Kasumi-1 (cell line): ENCODE measurements around the gene SLC36A2.

Experiments
- DNase-seq, 2 experiments: peaks; one replicate each; lab custom pipeline; 2025; lab: John Stamatoyannopoulos, UW

SLC36A2 gene

DNA sequence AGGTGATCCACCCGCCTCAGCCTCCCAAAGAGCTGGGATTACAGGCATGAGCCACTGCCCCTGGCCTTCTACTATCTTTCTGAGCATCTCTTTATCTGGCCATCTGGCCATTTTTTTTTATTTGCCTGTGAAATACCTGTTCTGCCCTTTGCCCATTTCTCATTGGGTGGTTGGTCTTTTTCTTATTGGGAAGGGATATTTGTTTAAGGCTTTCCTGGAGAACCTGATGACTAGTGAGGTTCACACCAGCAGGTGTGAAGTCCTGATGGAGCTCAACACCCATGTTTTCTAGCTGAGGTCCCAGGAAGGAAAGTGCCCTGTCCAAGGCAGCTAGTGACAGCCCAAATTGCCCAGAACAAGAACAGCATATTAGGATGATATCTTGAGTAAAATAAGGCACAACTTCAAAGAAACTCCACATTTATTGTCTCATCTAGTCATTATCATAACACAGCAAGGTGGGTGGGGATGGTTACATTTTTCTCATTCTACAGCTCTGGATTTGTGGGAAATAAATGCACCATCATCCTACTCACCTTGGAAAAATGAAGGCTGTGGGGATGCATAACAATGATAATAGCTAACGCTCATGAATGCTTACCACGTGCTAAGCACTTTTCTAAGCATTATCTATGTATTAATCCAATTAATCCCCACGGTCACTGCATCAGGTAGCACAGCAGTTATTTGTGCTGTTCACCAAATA lies 64.1 kb downstream of the SLC36A2 start:
- no peak for DNase-seq

- DNase-seq, result no peak
Measured at GRCh38 chr5:151281001-151281639, 66.2 kb downstream of the SLC36A2 start.

GRCh38 chr5:151280443-151280842 lies 66.9 kb downstream of the SLC36A2 start:
- no peak for DNase-seq

DNA sequence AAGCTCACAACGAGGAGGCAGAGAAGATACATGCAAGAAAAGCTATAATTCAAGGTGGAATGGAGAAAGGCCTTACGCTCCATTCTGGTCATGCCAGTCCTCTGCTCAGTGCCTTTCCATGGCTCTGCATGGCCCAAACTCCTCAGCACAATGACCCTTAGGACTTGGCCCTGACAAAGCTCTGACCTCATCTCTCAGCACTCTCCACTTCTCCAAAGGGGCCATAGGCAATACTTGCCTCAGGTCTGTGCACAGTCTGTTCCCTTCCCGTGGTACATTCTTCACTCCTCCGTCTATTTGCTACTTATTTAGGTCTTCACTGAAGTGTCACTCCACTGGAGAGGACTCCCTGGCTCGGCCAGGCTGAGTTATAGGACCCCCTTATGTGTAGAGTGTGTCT lies 68.5 kb downstream of the SLC36A2 start:
- DNase-seq, result no peak

DNA sequence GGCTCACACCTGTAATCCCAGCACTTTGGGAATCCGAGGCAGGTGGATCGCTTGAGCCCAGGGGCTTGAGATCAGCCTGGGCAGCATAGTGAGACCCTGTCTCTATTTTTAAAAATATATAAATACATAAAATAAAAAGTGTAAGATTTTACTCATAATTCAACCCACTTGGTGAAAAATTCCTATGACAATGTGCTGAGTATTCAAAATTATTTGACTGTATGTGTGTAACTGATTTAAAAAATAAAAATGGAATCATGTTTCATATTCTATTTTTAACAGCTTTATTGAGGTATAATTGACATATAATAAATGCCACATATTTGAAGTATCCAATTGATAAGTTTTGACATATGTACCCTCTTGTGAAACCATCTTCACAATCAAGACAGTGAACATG lies 71.6 kb downstream of the SLC36A2 start:
- DNase-seq, result no peak

DNA sequence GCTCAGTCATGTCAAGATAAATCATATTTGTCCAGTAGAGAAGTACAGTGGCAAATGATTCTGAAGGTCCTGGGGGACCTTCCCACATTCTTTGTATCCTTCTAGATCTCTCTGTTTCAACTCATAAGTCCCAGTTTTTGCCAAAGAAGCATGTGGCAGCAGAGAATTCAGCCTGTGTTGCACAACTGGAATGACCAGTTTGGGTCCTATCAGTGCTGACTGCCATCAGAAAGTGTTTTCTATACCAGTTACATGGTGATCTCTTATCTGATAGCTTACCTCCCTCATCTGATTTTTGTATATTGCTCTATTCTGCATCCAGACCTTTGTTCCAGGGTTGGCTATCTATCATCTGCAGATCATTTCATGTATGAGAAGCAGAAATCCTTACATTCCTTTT lies 72.7 kb downstream of the SLC36A2 start:
- DNase-seq, result no peak

DNA sequence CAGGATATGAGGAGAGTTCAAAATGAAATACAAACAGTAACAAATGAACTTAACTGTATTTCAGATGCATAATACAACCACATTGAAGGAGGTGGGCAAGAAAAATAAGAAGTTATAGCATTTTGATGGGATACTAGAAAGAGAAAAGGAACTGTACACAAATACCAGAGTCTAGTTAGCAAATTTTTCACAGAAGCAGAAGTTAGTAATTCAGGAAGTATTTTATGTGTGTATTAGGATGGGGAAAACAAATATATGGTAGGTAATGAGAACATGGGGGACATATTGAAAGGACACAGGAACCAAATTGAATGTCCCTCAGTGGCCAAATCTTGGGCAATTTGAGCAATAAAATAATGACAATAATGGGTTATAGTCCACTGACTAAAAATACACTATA lies 76.0 kb downstream of the SLC36A2 start:
- DNase-seq, result peak; percentile 21 to 46

DNA sequence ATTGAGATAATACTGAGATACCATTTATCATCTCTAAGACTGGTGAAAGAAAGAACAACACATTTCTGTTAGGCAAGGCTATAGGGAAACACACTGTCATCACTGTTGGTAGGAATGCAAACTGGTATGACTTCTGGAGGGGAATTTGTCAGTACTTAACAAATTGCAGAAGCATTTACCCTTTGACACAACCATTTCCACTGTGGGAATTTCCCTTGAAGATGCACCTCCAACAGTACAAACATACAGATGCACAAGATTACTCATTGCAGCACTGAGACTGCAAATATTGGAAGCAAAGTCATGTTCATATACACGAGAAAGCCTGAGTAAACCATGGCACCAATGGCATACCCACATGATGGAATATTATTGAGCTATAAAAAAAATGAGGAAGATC lies 76.8 kb downstream of the SLC36A2 start:
- DNase-seq, result no peak

GRCh38 chr5:151267491-151268260 lies 79.7 kb downstream of the SLC36A2 start:
- DNase-seq, result no peak
